Measurements from ENCODE around the gene CSRNP2. TPM values are rescaled to one million over a fixed set of nuclear protein-coding genes. Genes with fewer than 3 reads are reported as not detected.

The CSRNP2 gene
- total RNA-seq, 1 donor from 2014 or later, result 48.3 TPM

- Mint-ChIP-seq H3K9me3 (ENCODE audit: low read depth) (no peaks in the 10 kb centered on the region), H3K27me3 (ENCODE audit: low read depth) (no peaks in the 10 kb centered on the region), H3K4me1 (ENCODE audit: low read depth) (peaks cover 34% of the 10 kb centered on the region)
Measured at GRCh38 chr12:51028126-51028812, 55.1 kb downstream of the CSRNP2 start.

GRCh38 chr12:51027342-51027835 lies 56.0 kb downstream of the CSRNP2 start:
- no peak overlapping the region for H3K27ac Mint-ChIP-seq (ENCODE audit: unreplicated experiment)

More at GRCh38 chr12:51028126-51028812, 55.1 kb downstream of the CSRNP2 start:
- Mint-ChIP-seq H3K36me3 (ENCODE audit: low read depth) (no peaks in the 10 kb centered on the region), H3K27ac (ENCODE audit: unreplicated experiment) (no peak overlapping the region), H3K4me3 (ENCODE audit: unreplicated experiment) (peak overlapping the region; percentile 0)
- DNase-seq (ENCODE audit: low spot score), result no peak
- TF ChIP-seq CTCF (IDR thresholded peaks at IDR 0.05), result peak; percentile 68

GRCh38 chr12:51025836-51026638 lies 57.4 kb downstream of the CSRNP2 start, which contains the start of gene SLC11A2:
TSS of gene SLC11A2 (minus strand) at chr12:51026384. CDS start at chr12:51010728, 15,656 bp downstream.
- Mint-ChIP-seq H3K9me3 (ENCODE audit: low read depth) (no peaks in the 10 kb centered on the region), H3K36me3 (ENCODE audit: low read depth) (no peaks in the 10 kb centered on the region), H3K27ac (ENCODE audit: unreplicated experiment) (peak within 1 kb of the TSS; percentile 98), H3K4me1 (ENCODE audit: low read depth) (peaks cover 34% of the 10 kb centered on the region), H3K27me3 (ENCODE audit: low read depth) (no peaks in the 10 kb centered on the region), H3K4me3 (ENCODE audit: unreplicated experiment) (peak within 1 kb of the TSS; percentile 95)
- TF ChIP-seq CTCF (IDR thresholded peaks at IDR 0.05), result no peak
- DNase-seq (ENCODE audit: low spot score), result peak; percentile 97

More at GRCh38 chr12:51027342-51027835, 56.0 kb downstream of the CSRNP2 start:
- H3K4me1 Mint-ChIP-seq (ENCODE audit: low read depth), result peaks cover 34% of the 10 kb centered on the region
- H3K4me3 Mint-ChIP-seq (ENCODE audit: unreplicated experiment), result no peak overlapping the region
- no peak for DNase-seq (ENCODE audit: low spot score)
- TF ChIP-seq CTCF (IDR thresholded peaks at IDR 0.05), result no peak
- no peaks in the 10 kb centered on the region for H3K9me3 Mint-ChIP-seq (ENCODE audit: low read depth)
- no peaks in the 10 kb centered on the region for H3K36me3 Mint-ChIP-seq (ENCODE audit: low read depth)
- no peaks in the 10 kb centered on the region for H3K27me3 Mint-ChIP-seq (ENCODE audit: low read depth)

GRCh38 chr12:51025338-51025835 lies 58.0 kb downstream of the CSRNP2 start:
- peak overlapping the region; percentile 95 for H3K4me3 Mint-ChIP-seq (ENCODE audit: unreplicated experiment)
- H3K27ac Mint-ChIP-seq (ENCODE audit: unreplicated experiment), result peak overlapping the region; percentile 98
- no peaks in the 10 kb centered on the region for H3K27me3 Mint-ChIP-seq (ENCODE audit: low read depth)
- H3K9me3 Mint-ChIP-seq (ENCODE audit: low read depth), result no peaks in the 10 kb centered on the region
- peaks cover 34% of the 10 kb centered on the region for H3K4me1 Mint-ChIP-seq (ENCODE audit: low read depth)
- DNase-seq (ENCODE audit: low spot score), result no peak
- TF ChIP-seq CTCF (IDR thresholded peaks at IDR 0.05), result no peak
- H3K36me3 Mint-ChIP-seq (ENCODE audit: low read depth), result no peaks in the 10 kb centered on the region

Data from chondrocyte (in vitro differentiated cells).